ENCODE results near the gene KRI1. TPM values are rescaled to one million over a fixed set of nuclear protein-coding genes. Genes with fewer than 3 reads are reported as not detected.
A peak's percentile ranks its signal among the peaks of the same experiment; 100 is the strongest.

Gene KRI1
- total and polyA plus RNA-seq, 9 donors = 8.5 to 29.0 (median 25.8) TPM

DNA sequence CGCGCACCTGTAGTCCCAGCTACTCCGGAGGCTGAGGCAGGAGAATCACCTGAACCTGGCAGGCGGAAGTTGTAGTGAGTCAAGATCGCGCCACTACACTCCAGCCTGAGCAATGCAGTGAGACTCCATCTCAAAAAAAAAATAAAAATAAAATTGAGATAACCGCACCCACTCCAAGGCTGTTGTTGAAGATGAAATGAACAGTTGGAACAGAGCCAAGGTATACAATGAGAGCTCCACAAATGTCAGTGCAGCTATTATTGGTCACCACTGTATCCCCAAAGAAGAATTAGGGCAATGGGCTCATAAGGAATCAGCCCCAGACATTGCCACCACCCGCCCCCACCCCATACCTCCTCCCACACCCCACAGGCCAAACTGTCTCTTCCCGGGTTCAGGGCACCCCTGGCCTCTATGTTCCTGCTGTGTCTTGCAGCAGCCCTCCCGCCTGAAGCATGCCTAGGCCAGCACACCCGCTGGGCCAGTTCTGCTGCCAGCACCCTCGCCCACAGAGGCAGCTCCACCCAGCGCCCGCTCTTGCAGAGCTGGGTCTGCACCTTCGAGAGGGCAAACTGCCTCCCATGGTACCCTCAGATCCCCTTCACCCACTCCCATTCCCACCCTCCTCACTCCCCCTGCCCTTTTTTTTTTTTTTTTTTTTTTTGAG, 45.0 kb downstream of the KRI1 start:
- Histone ChIP-seq H3K27me3 (ENCODE audit: control insufficient read depth, insufficient read depth, low read length) (peaks cover 51% of the 10 kb centered on the region), H3K4me3 (ENCODE audit: low read length) (no peak overlapping the region), H3K27ac (ENCODE audit: low read length) (no peak overlapping the region), H3K9me3 (replicated peaks; ENCODE audit: control insufficient read depth, low read depth, low read length) (no peaks in the 10 kb centered on the region), H3K4me1 (ENCODE audit: control insufficient read depth, insufficient read depth, low read length) (peaks cover 22% of the 10 kb centered on the region), H3K36me3 (ENCODE audit: control insufficient read depth, insufficient read depth, low read length) (no peaks in the 10 kb centered on the region)
- no peak for DNase-seq
- WGBS (ENCODE audit: insufficient coverage) = 89% methylated on average over 10 of the region's 15 CpGs

DNA sequence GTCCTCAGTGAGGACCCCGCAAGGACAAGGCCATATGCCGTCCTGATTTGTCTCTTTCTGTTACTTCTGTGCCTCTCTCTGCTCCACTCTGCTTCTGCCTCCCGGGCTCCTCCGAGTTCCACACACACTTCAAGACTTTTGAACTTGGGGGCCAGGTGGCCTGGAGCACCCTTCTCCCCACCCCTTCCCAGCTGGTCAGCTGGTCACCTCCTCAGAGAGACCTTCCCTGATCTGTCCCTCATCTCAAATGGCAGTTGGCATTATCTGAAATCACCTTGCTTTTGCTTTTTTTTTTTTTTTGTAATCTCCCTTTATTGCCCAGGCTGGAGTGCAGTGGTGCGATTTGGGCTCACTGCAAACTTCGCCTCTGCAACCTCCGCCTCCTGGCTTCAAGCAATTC, 46.4 kb downstream of the KRI1 start:
- WGBS (ENCODE audit: insufficient coverage) = 44% methylated on average over 4 of the region's 7 CpGs
- no peak overlapping the region for H3K27ac ChIP-seq (ENCODE audit: low read length)

DNA sequence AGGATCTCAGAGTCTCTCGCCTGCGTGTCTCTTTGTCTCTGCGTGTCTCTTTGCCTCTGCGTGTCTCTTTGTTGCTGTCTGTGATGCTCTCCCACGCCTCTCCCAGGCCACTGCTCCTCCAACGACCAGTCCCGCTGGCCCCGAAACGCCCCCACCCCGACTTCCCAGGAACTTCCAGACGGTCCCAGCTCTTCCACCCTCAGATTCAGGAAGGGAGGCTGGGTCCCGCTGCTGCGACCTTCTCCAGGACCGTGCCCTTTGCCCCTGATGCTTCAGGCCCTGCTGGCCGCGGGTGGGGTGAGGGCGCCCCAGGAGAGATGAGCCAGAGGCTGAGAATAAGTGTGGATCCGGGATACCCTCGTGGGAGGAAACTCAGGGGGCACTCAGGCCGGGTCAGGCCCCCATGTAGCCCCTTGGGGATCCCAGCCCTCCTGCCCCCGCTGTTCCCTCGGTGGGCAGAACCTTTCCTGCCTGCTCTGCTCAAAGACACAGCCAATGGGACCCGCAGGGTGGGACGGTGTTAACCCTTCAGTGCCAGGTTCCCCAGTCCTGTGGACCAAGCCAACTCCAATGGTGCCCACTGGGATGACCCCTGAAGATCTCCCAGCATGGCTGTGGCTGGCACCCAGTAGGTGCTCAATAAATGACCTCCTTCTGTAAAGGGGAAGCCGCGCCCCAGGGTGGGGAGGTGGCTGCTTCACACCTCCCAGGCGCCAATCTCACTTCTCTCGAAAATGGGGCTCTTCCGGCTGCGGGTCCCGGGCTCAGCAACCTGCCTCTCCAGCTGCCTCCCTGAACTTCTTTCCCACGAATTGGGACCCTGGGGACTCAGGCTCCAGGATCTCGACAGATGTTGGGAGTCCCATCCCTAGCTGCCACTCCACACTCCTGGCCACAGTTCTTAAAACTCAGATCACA, 47.1 kb downstream of the KRI1 start:
- DNase-seq = peak; percentile 33
- WGBS (ENCODE audit: insufficient coverage) = 6% methylated on average over 24 of the region's 33 CpGs
- H3K27ac ChIP-seq (ENCODE audit: low read length) = peak overlapping the region; percentile 55
- peaks cover 68% of the 10 kb centered on the region for H3K27me3 ChIP-seq (ENCODE audit: control insufficient read depth, insufficient read depth, low read length)
- H3K9me3 ChIP-seq (replicated peaks; ENCODE audit: control insufficient read depth, low read depth, low read length) = no peaks in the 10 kb centered on the region
- H3K4me1 ChIP-seq (ENCODE audit: control insufficient read depth, insufficient read depth, low read length) = peaks cover 22% of the 10 kb centered on the region
- H3K36me3 ChIP-seq (ENCODE audit: control insufficient read depth, insufficient read depth, low read length) = no peaks in the 10 kb centered on the region
- no peak overlapping the region for H3K4me3 ChIP-seq (ENCODE audit: low read length)

More for the DNA sequence above, 46.4 kb downstream of the KRI1 start:
- no peak overlapping the region for H3K4me3 ChIP-seq (ENCODE audit: low read length)
- no peak for DNase-seq
- peaks cover 65% of the 10 kb centered on the region for H3K27me3 ChIP-seq (ENCODE audit: control insufficient read depth, insufficient read depth, low read length)
- peaks cover 22% of the 10 kb centered on the region for H3K4me1 ChIP-seq (ENCODE audit: control insufficient read depth, insufficient read depth, low read length)
- H3K36me3 ChIP-seq (ENCODE audit: control insufficient read depth, insufficient read depth, low read length) = no peaks in the 10 kb centered on the region
- H3K9me3 ChIP-seq (replicated peaks; ENCODE audit: control insufficient read depth, low read depth, low read length) = no peaks in the 10 kb centered on the region

DNA sequence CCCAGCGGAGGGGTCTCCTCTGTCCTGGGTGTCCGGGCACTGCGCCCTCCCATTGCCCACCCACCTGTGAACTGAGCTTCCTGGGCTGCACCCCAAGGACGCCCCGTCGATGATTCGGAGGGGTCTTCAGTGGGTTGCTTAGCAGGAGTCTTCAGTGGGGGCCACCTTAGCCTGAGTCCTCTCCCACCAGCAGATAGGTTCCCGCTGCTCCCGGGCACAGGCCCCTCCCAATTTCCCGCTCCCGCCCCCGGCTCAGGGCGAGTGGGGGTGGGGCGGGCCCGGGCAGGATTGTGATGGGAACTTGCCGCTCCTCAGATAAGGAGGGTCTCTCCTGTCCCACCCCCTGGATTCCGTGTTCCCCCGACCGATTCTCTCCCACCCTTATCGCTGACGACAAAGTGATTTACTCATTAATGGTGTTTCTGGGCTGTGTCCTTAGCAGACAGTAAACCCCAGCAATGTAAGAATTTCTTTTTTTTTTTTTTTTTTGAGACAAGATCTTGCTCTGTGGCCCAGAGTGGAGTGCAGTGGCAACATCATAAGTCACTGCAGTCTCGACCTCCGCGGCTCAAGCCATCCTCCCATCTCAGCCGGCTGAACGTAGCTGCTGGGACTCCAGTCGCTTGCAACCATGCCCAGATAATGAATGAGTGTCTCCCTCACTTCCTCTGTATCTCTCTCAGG, 47.9 kb downstream of the KRI1 start:
- WGBS (ENCODE audit: insufficient coverage) = 0% methylated on average over 13 of the region's 27 CpGs
- Histone ChIP-seq H3K4me1 (ENCODE audit: control insufficient read depth, insufficient read depth, low read length) (peaks cover 22% of the 10 kb centered on the region), H3K4me3 (ENCODE audit: low read length) (peak overlapping the region; percentile 22), H3K36me3 (ENCODE audit: control insufficient read depth, insufficient read depth, low read length) (no peaks in the 10 kb centered on the region), H3K27ac (ENCODE audit: low read length) (peak overlapping the region; percentile 55), H3K9me3 (replicated peaks; ENCODE audit: control insufficient read depth, low read depth, low read length) (no peaks in the 10 kb centered on the region), H3K27me3 (ENCODE audit: control insufficient read depth, insufficient read depth, low read length) (peaks cover 76% of the 10 kb centered on the region)
- DNase-seq = peak; percentile 30

DNA sequence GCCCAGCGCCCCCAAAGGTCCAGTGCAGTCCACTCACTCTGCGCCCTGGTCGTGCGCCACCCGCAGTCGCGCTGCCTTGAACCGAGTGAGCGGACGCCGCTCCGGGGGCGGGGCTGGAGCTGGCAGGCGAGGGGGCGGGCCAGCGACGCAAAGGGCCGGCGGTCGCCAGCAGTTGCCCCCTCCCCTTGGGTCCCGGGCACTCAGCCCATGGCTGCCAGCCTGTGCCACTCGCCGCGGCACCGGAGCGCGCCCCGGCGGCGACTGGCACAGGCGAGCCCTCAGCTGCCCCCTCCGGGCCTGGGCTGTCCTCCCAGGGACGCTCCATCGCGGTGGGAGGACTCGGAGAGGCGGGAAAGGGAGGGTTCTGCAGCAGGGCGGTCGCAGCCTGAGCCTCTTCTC, 48.5 kb downstream of the KRI1 start, which contains the start of gene S1PR5:
Gene S1PR5 (minus strand): TSS at position 87 of the 399 bp plus-strand sequence. CDS start 2,436 bp downstream, outside the sequence.
- Histone ChIP-seq H3K9me3 (replicated peaks; ENCODE audit: control insufficient read depth, low read depth, low read length) (no peaks in the 10 kb centered on the region), H3K36me3 (ENCODE audit: control insufficient read depth, insufficient read depth, low read length) (no peaks in the 10 kb centered on the region), H3K27ac (ENCODE audit: low read length) (peak within 1 kb of the TSS; percentile 55), H3K4me3 (ENCODE audit: low read length) (peak within 1 kb of the TSS; percentile 22), H3K27me3 (ENCODE audit: control insufficient read depth, insufficient read depth, low read length) (peaks cover 82% of the 10 kb centered on the region), H3K4me1 (ENCODE audit: control insufficient read depth, insufficient read depth, low read length) (peaks cover 22% of the 10 kb centered on the region)
- WGBS (ENCODE audit: insufficient coverage) = 1% methylated on average over 34 of the region's 39 CpGs
- peak; percentile 12 for DNase-seq

DNA sequence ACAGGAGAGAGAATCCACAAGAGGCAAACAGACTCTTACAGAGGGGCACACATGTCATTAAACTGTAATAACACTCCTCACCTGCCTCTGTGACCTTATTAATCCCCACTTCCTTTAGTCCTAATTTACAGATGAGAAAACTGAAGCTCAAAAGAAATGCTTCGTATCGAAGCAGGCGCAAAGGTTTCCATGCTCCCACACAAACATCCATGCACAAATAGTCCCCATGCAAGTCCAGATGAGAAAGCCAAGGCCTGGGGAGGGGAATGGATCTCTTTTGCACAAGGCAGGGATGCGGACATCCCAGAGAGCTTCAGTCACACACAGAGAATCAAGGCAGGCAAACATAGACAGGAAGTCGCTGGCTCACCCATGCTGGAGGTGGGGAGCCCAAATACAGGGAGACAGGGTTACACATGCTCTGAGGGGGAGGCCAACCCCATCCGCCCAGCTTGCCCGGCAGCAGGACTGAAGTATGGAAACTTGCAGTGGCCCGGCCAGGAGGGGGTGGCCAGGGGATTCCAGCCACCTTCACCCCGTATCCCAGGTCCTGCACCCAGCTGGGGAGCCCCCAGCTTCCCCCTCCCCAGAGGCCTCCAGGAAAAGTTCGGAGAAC, 49.0 kb downstream of the KRI1 start:
- H3K27me3 ChIP-seq (ENCODE audit: control insufficient read depth, insufficient read depth, low read length) = peaks cover 88% of the 10 kb centered on the region
- no peaks in the 10 kb centered on the region for H3K9me3 ChIP-seq (replicated peaks; ENCODE audit: control insufficient read depth, low read depth, low read length)
- 17% methylated on average over 4 of the region's 10 CpGs for WGBS (ENCODE audit: insufficient coverage)
- no peak overlapping the region for H3K27ac ChIP-seq (ENCODE audit: low read length)
- H3K36me3 ChIP-seq (ENCODE audit: control insufficient read depth, insufficient read depth, low read length) = no peaks in the 10 kb centered on the region
- peak overlapping the region; percentile 21 for H3K4me3 ChIP-seq (ENCODE audit: low read length)
- DNase-seq = no peak
- peaks cover 22% of the 10 kb centered on the region for H3K4me1 ChIP-seq (ENCODE audit: control insufficient read depth, insufficient read depth, low read length)

DNA sequence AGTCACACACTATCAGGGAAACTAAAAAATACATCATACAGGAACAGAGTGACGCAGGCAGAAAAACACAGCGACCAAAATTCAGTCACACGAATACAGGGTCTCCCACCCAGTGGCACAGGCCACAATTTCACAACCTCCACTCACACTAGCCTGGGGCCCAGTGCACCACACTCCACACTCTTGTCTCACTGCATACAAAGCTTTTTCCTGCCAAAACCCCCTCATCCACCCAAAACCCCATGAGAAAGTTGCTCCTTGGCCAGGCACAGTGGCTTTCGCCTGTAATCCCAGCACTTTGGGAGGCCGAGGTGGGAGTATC, 49.8 kb downstream of the KRI1 start:
- H3K36me3 ChIP-seq (ENCODE audit: control insufficient read depth, insufficient read depth, low read length) = no peaks in the 10 kb centered on the region
- WGBS (ENCODE audit: insufficient coverage) = 88% methylated on average over 3 of the region's 5 CpGs
- no peaks in the 10 kb centered on the region for H3K9me3 ChIP-seq (replicated peaks; ENCODE audit: control insufficient read depth, low read depth, low read length)
- peaks cover 22% of the 10 kb centered on the region for H3K4me1 ChIP-seq (ENCODE audit: control insufficient read depth, insufficient read depth, low read length)
- no peak for DNase-seq
- no peak overlapping the region for H3K27ac ChIP-seq (ENCODE audit: low read length)
- peaks cover 92% of the 10 kb centered on the region for H3K27me3 ChIP-seq (ENCODE audit: control insufficient read depth, insufficient read depth, low read length)
- no peak overlapping the region for H3K4me3 ChIP-seq (ENCODE audit: low read length)

DNA sequence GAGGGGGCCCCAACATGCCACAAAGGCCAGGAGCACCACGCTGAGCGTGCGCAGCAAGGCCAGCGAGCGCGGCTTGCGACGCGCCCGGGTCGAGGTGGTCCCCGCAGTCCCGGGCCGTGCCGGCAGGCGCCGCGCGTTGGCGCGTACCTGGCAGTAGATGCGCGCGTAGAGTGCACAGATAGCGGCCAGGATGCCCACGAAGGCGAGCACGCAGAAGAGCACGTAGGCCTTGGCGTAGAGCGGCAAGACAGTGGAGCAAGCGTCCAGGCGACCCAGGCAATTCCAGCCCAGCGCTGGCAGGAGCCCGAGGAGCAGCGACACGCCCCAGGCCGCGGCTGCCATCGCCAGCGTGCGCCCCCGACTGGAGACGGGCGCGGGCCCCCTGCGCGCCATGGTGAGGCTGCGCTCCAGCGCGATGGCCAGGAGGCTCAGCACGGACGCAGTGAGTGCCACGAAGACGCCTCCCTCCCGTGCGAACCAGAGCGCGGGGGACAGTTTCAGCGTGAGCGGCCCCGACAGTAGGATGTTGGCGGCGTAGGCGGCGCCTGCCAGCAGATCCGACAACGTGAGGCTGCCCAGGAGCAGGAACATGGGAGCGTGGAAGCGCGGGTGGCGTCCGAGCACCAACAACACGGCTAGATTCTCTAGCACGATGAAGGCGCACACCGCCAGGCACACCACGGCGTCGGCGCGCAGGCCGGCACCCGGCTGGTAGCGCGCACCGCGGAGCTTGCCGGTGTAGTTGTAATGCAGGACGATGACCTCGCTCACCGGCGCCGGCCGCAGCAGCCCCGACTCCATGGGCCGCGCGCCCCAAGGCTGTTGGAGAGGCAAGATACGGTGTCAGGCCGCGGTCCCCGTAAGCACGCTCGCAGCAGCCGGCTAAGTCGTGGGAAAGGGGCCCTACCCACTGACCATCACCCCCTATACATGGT, 51.3 kb downstream of the KRI1 start:
- H3K36me3 ChIP-seq (ENCODE audit: control insufficient read depth, insufficient read depth, low read length) = no peaks in the 10 kb centered on the region
- WGBS (ENCODE audit: insufficient coverage) = 7% methylated on average over 95 of the region's 107 CpGs
- H3K9me3 ChIP-seq (replicated peaks; ENCODE audit: control insufficient read depth, low read depth, low read length) = no peaks in the 10 kb centered on the region
- H3K27me3 ChIP-seq (ENCODE audit: control insufficient read depth, insufficient read depth, low read length) = peaks cover 94% of the 10 kb centered on the region
- peaks cover 29% of the 10 kb centered on the region for H3K4me1 ChIP-seq (ENCODE audit: control insufficient read depth, insufficient read depth, low read length)
- no peak overlapping the region for H3K4me3 ChIP-seq (ENCODE audit: low read length)
- H3K27ac ChIP-seq (ENCODE audit: low read length) = no peak overlapping the region
- DNase-seq = no peak

DNA sequence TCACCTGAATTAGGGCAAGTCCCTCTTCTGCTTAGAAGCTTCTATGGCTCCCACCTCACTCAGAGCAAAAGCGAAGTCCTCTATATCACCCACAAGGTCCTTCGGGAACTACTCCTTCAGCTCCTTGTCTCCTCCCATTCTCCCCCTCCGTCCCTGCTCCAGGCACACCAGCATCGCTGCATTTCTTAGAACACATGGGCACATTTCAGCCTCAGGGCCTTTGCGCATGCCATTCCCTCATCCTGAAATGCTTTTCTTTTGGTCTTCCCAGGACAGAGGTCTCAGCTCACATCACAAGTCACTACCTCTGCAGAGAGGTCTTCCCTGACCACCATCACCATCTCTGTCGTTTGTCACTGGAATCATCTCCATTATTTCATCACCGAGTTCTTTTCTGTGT, 52.6 kb downstream of the KRI1 start:
- H3K9me3 ChIP-seq (replicated peaks; ENCODE audit: control insufficient read depth, low read depth, low read length) = no peaks in the 10 kb centered on the region
- WGBS (ENCODE audit: insufficient coverage) = 77% methylated on average over 6 of the region's 7 CpGs
- no peak overlapping the region for H3K27ac ChIP-seq (ENCODE audit: low read length)
- peaks cover 19% of the 10 kb centered on the region for H3K4me1 ChIP-seq (ENCODE audit: control insufficient read depth, insufficient read depth, low read length)
- H3K27me3 ChIP-seq (ENCODE audit: control insufficient read depth, insufficient read depth, low read length) = peaks cover 83% of the 10 kb centered on the region
- H3K36me3 ChIP-seq (ENCODE audit: control insufficient read depth, insufficient read depth, low read length) = no peaks in the 10 kb centered on the region
- DNase-seq = no peak
- H3K4me3 ChIP-seq (ENCODE audit: low read length) = no peak overlapping the region
